Activated CD4-positive, alpha-beta T cell treated with anti-CD3 and anti-CD28 coated beads for 36 hours (primary cell): ENCODE data around the gene CBLB. TPM values are rescaled to one million over a fixed set of nuclear protein-coding genes. Genes with fewer than 3 reads are reported as not detected.

Experiments
- ATAC-seq: fragments of 200-7000 bp; cut with Tn5 transposase; one replicate; pipeline ENCODE4 v1.10.0; 2021; ENCODE audit warnings: mild to moderate bottlenecking, moderate library complexity
- CTCF ChIA-PET: fragments of 350-600 bp; sonication (Branson Sonifier 250); formaldehyde crosslinking; loops from one replicate; lab custom pipeline; 2021; ENCODE audit warnings: antibody characterized with exemption; lab: Charles Lee
- POLR2A ChIA-PET: fragments of 350-600 bp; sonication (Branson Sonifier 250); formaldehyde crosslinking; loops from one replicate; lab custom pipeline; 2021; ENCODE audit warnings: antibody characterized with exemption, inconsistent platforms; lab: Charles Lee
- DNase-seq: peaks from one replicate; pipeline ENCODE4 v3.0.0-alpha.2; 2020
- H3K27ac Mint-ChIP-seq: one replicate; pipeline ENCODE4 v1.8.0; 2021; ENCODE audit warnings: mixed read lengths
- H3K27me3 Mint-ChIP-seq: one replicate; pipeline ENCODE4 v1.8.0; 2021; ENCODE audit warnings: mixed read lengths
- H3K36me3 Mint-ChIP-seq: one replicate; pipeline ENCODE4 v1.8.0; 2021; ENCODE audit warnings: low read depth, mixed read lengths
- H3K4me1 Mint-ChIP-seq: one replicate; pipeline ENCODE4 v1.8.0; 2021; ENCODE audit warnings: mixed read lengths
- H3K4me3 Mint-ChIP-seq: one replicate; pipeline ENCODE4 v1.8.0; 2021; ENCODE audit warnings: mild to moderate bottlenecking, moderate library complexity, mixed read lengths
- H3K9me3 Mint-ChIP-seq: one replicate; pipeline ENCODE4 v1.8.0; 2021; ENCODE audit warnings: low read depth, mixed read lengths
- intact Hi-C, 2 experiments: fragments of 100-400 bp; cut with DNase I in 1 of 2; cut with micrococcal nuclease in 1 of 2; formaldehyde crosslinking; loops; one replicate each; pipeline versions ENCODE4 v1.14.2 to v1.15.1; 2022 to 2024; cut with DNase I, micrococcal nuclease
- total RNA-seq, 2 experiments: library from RNA; stranded (reverse); gene quantifications; one replicate each; pipeline ENCODE4 v1.2.3, GENCODE V29; 2021

The CBLB gene
- total RNA-seq, 2 experiments from 2014 or later = 112 to 163 TPM

DNA sequence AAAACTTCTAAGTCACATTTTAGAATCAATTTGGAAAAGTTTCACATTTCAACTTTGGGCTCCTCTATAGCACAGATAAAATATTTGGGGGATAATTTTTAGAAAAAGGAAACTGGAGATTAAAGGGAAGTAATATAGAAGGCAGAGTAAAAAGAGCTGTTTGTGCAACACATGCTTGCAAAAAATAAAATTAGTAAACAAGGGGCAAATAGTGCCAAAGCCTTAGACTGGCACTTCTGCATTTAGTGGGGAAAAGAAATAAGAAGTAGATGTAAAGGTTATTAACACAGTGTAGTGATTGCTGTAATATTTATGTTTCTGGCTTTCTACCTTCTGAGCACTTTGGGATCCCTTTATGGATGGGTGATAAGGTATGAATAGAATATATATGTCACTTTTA is 246.6 kb downstream of the CBLB start:
- Mint-ChIP-seq H3K9me3 (no peaks in the 10 kb centered on the region), H3K4me1 (no peaks in the 10 kb centered on the region), H3K27me3 (no peaks in the 10 kb centered on the region), H3K27ac (no peak overlapping the region), H3K36me3 (no peaks in the 10 kb centered on the region), H3K4me3 (no peak overlapping the region)
- DNase-seq (no peak), ATAC-seq (no peak)
- ChIA-PET CTCF (interaction anchor here (0.8 kb wide), 1 partner anchor 1054 kb away, joined by 3 read pairs; no protein-coding TSS in a partner anchor), POLR2A (no interaction called here)
- intact Hi-C loops = no loop called here

DNA sequence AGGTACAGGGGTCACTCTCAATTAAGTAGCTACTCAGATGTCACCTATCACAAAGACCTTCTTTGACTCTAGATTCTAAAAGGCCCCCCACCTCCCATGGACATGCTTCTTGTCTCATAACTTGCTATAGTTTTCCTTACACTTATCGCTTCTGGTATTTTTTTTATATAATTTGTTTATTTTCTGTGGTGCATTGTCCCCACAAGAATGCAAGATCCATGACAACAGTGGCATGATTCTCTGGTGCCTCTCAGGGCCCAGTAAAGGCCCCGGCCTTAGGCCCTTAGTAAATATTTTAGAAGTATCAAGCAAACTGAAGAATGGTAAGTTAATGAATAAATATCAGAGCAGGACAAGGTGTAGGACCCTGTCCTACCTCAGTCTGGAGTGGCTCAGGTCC is 248.6 kb downstream of the CBLB start:
- H3K4me1 Mint-ChIP-seq = no peaks in the 10 kb centered on the region
- no peaks in the 10 kb centered on the region for H3K36me3 Mint-ChIP-seq
- ChIA-PET POLR2A (no interaction called here), CTCF (interaction anchor here (1.7 kb wide), 1 partner anchor 10 kb away, joined by 8 read pairs; no protein-coding TSS in a partner anchor)
- H3K9me3 Mint-ChIP-seq = no peaks in the 10 kb centered on the region
- intact Hi-C loops = no loop called here
- no peak for ATAC-seq
- no peak for DNase-seq
- H3K27ac Mint-ChIP-seq = no peak overlapping the region
- H3K27me3 Mint-ChIP-seq = no peaks in the 10 kb centered on the region
- no peak overlapping the region for H3K4me3 Mint-ChIP-seq

DNA sequence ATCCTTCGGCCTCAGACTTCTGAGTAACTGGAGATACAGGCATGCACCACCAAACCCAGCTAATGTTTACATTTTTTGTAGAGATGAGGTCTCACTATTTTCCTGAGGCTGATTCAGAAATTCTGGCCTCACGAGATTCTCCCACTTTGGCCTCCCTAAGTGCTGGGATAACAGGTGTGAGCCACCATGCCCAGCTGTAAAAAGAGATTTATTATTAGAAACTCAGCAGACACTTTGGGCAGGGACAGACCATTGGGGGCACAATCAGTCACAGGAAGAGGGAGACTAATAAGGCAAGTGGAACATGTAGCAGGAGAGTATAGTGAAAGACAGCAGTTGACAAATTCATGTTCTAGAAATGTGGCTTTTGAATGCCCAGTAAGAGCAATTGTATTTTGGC is 249.2 kb downstream of the CBLB start:
- CTCF ChIA-PET = no interaction called here
- H3K9me3 Mint-ChIP-seq = no peaks in the 10 kb centered on the region
- intact Hi-C loops = no loop called here
- ATAC-seq = no peak
- H3K36me3 Mint-ChIP-seq = no peaks in the 10 kb centered on the region
- peaks cover 4% of the 10 kb centered on the region for H3K27me3 Mint-ChIP-seq
- no peak overlapping the region for H3K27ac Mint-ChIP-seq
- no peak for DNase-seq
- H3K4me1 Mint-ChIP-seq = no peaks in the 10 kb centered on the region
- H3K4me3 Mint-ChIP-seq = no peak overlapping the region
- POLR2A ChIA-PET = no interaction called here

DNA sequence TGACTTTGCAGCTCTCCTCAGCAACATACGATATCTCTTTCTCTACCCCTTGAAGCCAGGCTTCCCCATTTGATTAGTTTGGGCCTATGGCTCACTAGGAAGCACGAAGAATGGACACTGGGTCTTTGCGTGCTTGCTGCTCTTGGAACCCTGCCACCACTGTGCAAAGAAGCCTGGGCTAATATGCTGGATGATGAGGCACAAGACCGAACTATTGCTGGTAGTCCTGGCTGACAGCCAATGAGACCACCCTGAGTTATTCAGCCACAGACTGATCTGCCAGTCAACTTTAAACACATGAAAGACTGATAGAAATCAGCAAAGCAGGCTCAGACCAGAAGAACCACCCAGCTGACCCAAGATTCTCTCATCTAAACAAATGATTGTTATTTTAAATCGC is 250.3 kb downstream of the CBLB start:
- CTCF ChIA-PET = interaction anchor here (1.0 kb wide), 1 partner anchor 16 kb away, joined by 3 read pairs; no protein-coding TSS in a partner anchor
- H3K27me3 Mint-ChIP-seq = peaks cover 4% of the 10 kb centered on the region

DNA sequence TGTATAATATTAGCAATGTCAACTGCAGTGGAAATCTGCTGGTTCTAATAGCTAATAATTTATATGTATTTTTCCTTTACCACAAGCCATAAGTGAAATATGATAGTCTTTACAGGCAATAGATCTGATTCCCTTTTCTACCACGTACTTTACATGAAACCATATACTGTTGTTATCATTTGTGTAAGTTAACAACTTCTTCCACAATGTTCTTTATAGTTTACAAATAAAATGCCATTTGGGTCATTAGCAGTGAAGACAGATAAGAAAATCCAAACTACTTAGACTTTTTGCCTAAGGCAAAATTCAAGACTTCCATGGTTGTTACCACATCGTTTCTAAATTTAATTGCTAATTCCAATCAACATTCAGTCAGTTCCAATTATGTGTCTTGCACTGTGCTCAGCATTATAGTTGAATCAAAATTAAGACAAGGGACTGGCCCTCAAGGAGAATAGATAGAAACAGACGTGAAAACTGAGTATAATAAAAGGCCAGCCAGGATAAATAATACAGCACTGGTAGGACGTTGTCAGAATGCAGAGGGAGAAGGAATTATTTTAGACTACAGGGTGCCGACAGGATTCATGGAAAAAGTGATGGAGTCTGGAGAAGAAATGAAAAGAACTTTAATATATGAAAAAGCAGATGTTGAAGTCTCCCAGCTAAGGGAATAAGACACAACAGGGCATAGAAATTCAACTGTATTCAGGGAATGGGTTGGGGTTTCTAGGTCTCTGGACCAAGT is 252.3 kb downstream of the CBLB start:
- DNase-seq = no peak
- ChIA-PET CTCF (no interaction called here), POLR2A (no interaction called here)
- Mint-ChIP-seq H3K36me3 (no peaks in the 10 kb centered on the region), H3K4me1 (no peaks in the 10 kb centered on the region), H3K9me3 (no peaks in the 10 kb centered on the region), H3K27me3 (peaks cover 4% of the 10 kb centered on the region), H3K27ac (no peak overlapping the region), H3K4me3 (no peak overlapping the region)
- intact Hi-C loops = no loop called here
- no peak for ATAC-seq

More for the DNA sequence above, 250.3 kb downstream of the CBLB start:
- H3K4me3 Mint-ChIP-seq = no peak overlapping the region
- no peaks in the 10 kb centered on the region for H3K36me3 Mint-ChIP-seq
- POLR2A ChIA-PET = no interaction called here
- DNase-seq (no peak), ATAC-seq (no peak)
- no peaks in the 10 kb centered on the region for H3K4me1 Mint-ChIP-seq
- intact Hi-C loops = no loop called here
- no peak overlapping the region for H3K27ac Mint-ChIP-seq
- no peaks in the 10 kb centered on the region for H3K9me3 Mint-ChIP-seq

DNA sequence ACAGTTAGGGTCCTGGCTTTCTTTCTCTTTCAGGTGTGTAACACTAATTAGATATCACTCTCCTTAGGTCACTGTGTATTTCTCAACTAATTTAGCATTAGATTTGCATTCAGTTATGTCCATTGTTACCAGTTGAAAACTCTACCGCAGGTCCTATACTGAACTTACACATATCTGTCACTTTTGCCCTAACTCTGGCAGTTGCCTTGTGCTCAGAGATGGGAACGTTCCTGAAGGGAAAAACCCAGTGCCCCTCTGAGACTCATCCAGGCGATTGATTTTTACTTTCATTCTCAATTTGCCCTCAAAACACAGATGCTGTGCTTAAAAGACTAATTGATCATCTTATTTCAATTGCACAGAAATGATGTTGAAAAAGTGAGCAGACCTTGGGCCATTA is 253.0 kb downstream of the CBLB start:
- no peak for DNase-seq
- Mint-ChIP-seq H3K36me3 (no peaks in the 10 kb centered on the region), H3K27ac (no peak overlapping the region), H3K27me3 (peaks cover 4% of the 10 kb centered on the region), H3K4me1 (no peaks in the 10 kb centered on the region), H3K4me3 (no peak overlapping the region), H3K9me3 (no peaks in the 10 kb centered on the region)
- ATAC-seq = no peak
- POLR2A ChIA-PET = no interaction called here
- CTCF ChIA-PET = interaction anchor here (1.3 kb wide), 1 partner anchor 99 kb away, joined by 3 read pairs; no protein-coding TSS in a partner anchor
- intact Hi-C loops = no loop called here

DNA sequence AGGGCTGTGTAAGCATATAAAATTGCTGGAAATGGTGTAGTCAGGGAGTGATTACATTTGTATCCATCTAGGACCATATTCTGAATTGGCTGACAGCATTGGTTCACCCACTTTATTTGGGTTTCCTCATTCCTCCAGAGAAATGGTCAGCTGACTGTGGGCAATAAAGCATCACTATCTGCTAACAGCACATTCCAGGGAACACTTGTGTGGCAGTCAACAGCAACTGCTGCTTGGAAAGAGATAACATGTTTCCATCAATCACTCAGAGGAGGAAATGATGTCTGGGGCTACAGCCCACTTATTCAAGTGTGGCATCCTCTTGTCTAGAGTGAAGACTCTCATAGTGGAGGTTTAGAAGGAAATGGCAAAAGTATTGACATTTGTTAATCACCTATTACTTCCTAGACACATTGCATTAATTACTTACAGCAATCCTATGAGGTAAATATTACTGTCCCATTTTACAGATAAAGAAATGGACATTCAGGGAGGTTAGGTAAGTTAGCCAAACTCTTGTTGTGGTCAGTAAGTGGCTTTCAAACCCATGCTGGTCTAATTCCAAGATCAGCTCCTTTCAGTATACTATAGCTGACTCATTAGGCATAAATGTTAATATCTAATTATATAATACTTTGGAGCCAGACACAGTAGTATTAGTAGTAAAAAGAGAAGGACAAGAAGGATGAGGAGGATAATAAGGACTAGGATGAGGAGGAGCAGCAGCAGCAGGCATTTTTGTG is 254.4 kb downstream of the CBLB start:
- Mint-ChIP-seq H3K27ac (no peak overlapping the region), H3K4me1 (no peaks in the 10 kb centered on the region), H3K36me3 (no peaks in the 10 kb centered on the region), H3K4me3 (no peak overlapping the region), H3K9me3 (no peaks in the 10 kb centered on the region), H3K27me3 (peaks cover 4% of the 10 kb centered on the region)
- CTCF ChIA-PET = interaction anchor here (1.3 kb wide), 1 partner anchor 98 kb away, joined by 3 read pairs; no protein-coding TSS in a partner anchor
- intact Hi-C loops = no loop called here
- no peak for ATAC-seq
- POLR2A ChIA-PET = no interaction called here
- no peak for DNase-seq

DNA sequence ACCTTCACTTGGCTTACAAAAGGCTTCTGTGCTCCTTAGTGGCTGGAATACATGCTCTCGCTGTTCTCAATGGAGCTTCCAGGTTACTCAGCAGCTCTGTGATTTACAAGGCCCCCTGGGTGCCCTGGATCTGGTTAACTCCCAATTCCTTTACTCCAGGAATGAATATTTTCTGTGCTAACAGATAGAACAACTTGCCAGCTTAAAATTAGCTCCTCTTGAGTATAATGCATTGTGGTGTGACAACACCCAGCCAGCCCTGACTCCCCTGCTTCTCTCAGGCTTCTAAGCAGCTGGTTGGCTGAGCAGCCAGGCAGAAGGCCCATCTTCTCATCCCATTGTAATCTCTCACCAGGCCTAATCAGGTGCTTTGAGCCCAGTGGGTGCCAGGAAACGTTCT is 255.7 kb downstream of the CBLB start:
- no peaks in the 10 kb centered on the region for H3K36me3 Mint-ChIP-seq
- DNase-seq (no peak), ATAC-seq (no peak)
- ChIA-PET CTCF (interaction anchor here (1.0 kb wide), 1 partner anchor 26 kb away, joined by 3 read pairs; no protein-coding TSS in a partner anchor), POLR2A (no interaction called here)
- no peaks in the 10 kb centered on the region for H3K9me3 Mint-ChIP-seq
- intact Hi-C loops = no loop called here
- no peak overlapping the region for H3K27ac Mint-ChIP-seq
- no peak overlapping the region for H3K4me3 Mint-ChIP-seq
- H3K4me1 Mint-ChIP-seq = no peaks in the 10 kb centered on the region
- peaks cover 7% of the 10 kb centered on the region for H3K27me3 Mint-ChIP-seq

DNA sequence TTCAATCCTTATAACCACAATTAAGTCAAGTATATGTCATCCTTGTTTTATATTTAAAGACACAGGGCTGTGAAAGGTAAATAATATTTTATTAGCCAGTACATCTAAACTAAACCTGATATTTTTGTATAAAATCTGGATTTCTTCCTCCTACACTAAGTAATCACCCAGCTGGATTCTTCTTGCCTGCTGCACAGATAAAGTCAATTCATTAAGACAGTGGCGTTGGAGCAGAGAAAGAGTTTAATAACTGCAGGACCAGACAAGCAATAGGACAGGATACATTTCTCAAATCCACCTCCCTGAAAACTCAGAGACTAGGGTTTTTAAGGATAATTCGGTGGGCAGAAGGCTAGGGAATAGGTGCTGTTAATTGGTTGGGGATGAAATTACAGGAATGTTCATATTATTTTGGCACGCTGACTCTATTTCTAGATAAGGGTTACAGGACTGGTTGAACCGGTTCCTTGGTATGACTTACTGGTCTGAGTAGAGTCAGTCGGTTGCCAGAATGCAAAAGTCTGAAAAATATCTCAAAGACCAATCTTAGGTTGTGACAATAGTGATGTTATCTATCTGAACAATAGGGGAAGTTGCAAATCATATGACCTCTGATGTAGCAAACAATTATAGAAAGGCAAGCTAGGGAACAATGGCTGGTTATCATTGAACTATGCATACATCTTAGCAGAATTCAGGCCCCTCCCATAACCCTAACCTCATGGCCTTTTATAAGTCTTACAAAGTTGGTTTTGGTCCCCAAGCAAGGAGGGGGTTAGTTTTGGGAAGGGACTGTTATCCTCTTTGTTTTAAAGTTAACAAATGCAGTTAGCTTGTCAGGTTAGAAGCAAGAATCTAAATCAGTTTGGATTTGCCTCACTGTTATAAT is 257.3 kb downstream of the CBLB start:
- peaks cover 7% of the 10 kb centered on the region for H3K27me3 Mint-ChIP-seq
- no peaks in the 10 kb centered on the region for H3K4me1 Mint-ChIP-seq
- no peaks in the 10 kb centered on the region for H3K9me3 Mint-ChIP-seq
- ATAC-seq = no peak
- DNase-seq = no peak
- H3K27ac Mint-ChIP-seq = no peak overlapping the region
- no peaks in the 10 kb centered on the region for H3K36me3 Mint-ChIP-seq
- ChIA-PET CTCF (no interaction called here), POLR2A (no interaction called here)
- intact Hi-C loops = no loop called here
- no peak overlapping the region for H3K4me3 Mint-ChIP-seq

DNA sequence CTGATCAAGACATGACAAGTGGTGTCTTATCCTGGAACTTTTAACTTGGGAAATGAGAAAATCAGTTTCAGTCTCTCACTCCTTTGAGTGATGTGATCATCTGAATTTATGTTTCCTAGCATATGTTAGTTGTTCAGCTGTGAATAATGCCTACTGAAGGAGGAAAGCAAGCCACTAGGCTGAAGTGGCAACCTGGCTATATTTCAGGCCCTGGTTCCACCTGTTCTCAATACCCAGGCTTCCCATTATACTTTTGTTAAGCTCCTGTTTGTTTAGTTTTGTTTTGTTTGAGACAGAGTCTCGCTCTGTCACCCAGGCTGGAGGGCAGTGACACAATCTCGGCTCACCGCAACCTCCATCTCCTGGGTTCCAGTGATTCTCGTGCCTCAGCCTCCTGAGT is 258.3 kb downstream of the CBLB start:
- ChIA-PET CTCF (no interaction called here), POLR2A (no interaction called here)
- Mint-ChIP-seq H3K9me3 (no peaks in the 10 kb centered on the region), H3K36me3 (no peaks in the 10 kb centered on the region), H3K4me3 (no peak overlapping the region), H3K27ac (no peak overlapping the region), H3K4me1 (no peaks in the 10 kb centered on the region), H3K27me3 (peaks cover 7% of the 10 kb centered on the region)
- ATAC-seq = no peak
- intact Hi-C loops = no loop called here
- DNase-seq = no peak

DNA sequence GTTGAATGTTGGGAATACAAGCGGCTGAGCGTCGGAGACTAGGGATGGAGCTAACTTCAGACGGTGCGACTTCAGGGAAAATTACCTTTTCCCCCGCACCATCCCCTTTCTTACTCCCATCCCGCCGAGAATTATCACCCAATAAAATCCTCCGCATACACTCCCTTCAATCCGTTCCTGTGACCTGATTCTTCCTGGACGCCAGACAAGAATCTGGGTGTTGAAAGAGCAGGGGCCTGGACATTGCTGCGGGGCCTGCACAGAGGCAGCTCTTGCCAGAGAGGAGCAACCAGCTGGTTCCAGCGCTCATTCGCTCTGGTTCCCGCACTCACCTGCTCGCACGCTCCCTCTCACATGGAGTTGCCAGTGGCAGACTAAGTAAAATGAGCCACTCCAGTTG is 260.2 kb downstream of the CBLB start:
- Mint-ChIP-seq H3K36me3 (no peaks in the 10 kb centered on the region), H3K27ac (no peak overlapping the region), H3K9me3 (no peaks in the 10 kb centered on the region), H3K4me3 (no peak overlapping the region), H3K4me1 (no peaks in the 10 kb centered on the region), H3K27me3 (peaks cover 3% of the 10 kb centered on the region)
- ChIA-PET POLR2A (no interaction called here), CTCF (no interaction called here)
- DNase-seq (no peak), ATAC-seq (no peak)
- intact Hi-C loops = no loop called here
